ENCODE results near the gene RASL10B.
"Not testable (repeated sequence)": the region's sequence is repeated elsewhere in the genome, so short reads cannot be mapped to it uniquely, and the experiment has no call there.

Gene RASL10B

GRCh38 chr17:35731239-35731916, at the start of gene RASL10B:
RASL10B (plus strand) TSS chr17:35731639; CDS start chr17:35735185, 3,546 bp downstream.
- DNase-seq (ENCODE audit: low read depth, low spot score): peak; percentile 81

- DNase-seq (ENCODE audit: low read depth, low spot score): no peak
These were observed 47.8 kb upstream of the RASL10B start for GRCh38 chr17:35683591-35683990.

- peak; percentile 88 for DNase-seq (ENCODE audit: low read depth, low spot score)
These were observed 47.2 kb upstream of the RASL10B start for GRCh38 chr17:35684055-35684802.

- DNase-seq (ENCODE audit: low read depth, low spot score): no peak
These were observed 38.8 kb upstream of the RASL10B start for GRCh38 chr17:35692512-35693210.

GRCh38 chr17:35693662-35694061, 37.8 kb upstream of the RASL10B start:
- DNase-seq (ENCODE audit: low read depth, low spot score): no peak

GRCh38 chr17:35694906-35695305, 36.5 kb upstream of the RASL10B start:
- DNase-seq (ENCODE audit: low read depth, low spot score): no peak

GRCh38 chr17:35695613-35696012, 35.8 kb upstream of the RASL10B start:
- DNase-seq (ENCODE audit: low read depth, low spot score): no peak

GRCh38 chr17:35698800-35699199, 32.6 kb upstream of the RASL10B start:
- DNase-seq (ENCODE audit: low read depth, low spot score): no peak

GRCh38 chr17:35700150-35700549, 31.3 kb upstream of the RASL10B start:
- peak; percentile 18 for DNase-seq (ENCODE audit: low read depth, low spot score)

- no peak for DNase-seq (ENCODE audit: low read depth, low spot score)
These were observed 29.9 kb upstream of the RASL10B start for GRCh38 chr17:35701491-35701890.

- not testable (repeated sequence) for DNase-seq (ENCODE audit: low read depth, low spot score)
These were observed 28.1 kb upstream of the RASL10B start for GRCh38 chr17:35703308-35703707.

GRCh38 chr17:35705230-35705629, 26.2 kb upstream of the RASL10B start:
- DNase-seq (ENCODE audit: low read depth, low spot score): no peak

GRCh38 chr17:35705705-35706104, 25.7 kb upstream of the RASL10B start:
- DNase-seq (ENCODE audit: low read depth, low spot score): no peak

GRCh38 chr17:35708149-35708548, 23.3 kb upstream of the RASL10B start:
- DNase-seq (ENCODE audit: low read depth, low spot score): no peak

GRCh38 chr17:35708951-35709350, 22.5 kb upstream of the RASL10B start:
- no peak for DNase-seq (ENCODE audit: low read depth, low spot score)

GRCh38 chr17:35709874-35710273, 21.6 kb upstream of the RASL10B start:
- DNase-seq (ENCODE audit: low read depth, low spot score): no peak

GRCh38 chr17:35710950-35711349, 20.5 kb upstream of the RASL10B start:
- no peak for DNase-seq (ENCODE audit: low read depth, low spot score)

GRCh38 chr17:35713069-35713728, 18.2 kb upstream of the RASL10B start:
- DNase-seq (ENCODE audit: low read depth, low spot score): peak; percentile 88

- DNase-seq (ENCODE audit: low read depth, low spot score): no peak
These were observed 16.5 kb upstream of the RASL10B start for GRCh38 chr17:35714988-35715387.

GRCh38 chr17:35715416-35715815, 16.0 kb upstream of the RASL10B start:
- no peak for DNase-seq (ENCODE audit: low read depth, low spot score)

GRCh38 chr17:35716173-35716572, 15.3 kb upstream of the RASL10B start:
- DNase-seq (ENCODE audit: low read depth, low spot score): no peak

- DNase-seq (ENCODE audit: low read depth, low spot score): peak; percentile 30
These were observed 14.5 kb upstream of the RASL10B start for GRCh38 chr17:35716897-35717465.
